ENCODE data around the gene CRTC3. TPM values are rescaled to one million over a fixed set of nuclear protein-coding genes. Genes with fewer than 3 reads are reported as not detected.

The CRTC3 gene
- total RNA-seq, 2 experiments from 2014 or later: 27.1 to 28.7 TPM

DNA sequence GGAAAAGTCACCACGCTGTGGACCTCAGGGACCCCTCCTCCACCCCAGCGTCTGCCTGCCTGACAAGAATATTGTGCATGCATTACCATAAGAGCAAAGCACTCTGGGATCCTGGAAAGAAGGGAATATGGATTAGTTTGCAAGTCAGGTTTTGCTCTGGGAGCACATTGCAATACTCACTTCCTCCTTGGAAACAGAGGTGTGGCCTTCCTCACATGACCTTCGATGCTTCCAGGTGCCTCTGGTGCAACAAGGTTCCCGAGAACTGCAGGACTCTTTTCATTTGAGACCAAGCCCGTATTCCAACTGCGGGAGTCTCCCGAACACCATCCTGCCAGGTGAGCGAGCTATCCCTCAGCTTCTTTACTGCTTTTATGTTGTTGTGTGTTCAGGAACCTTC, 111.1 kb downstream of the CRTC3 start:
- no peaks in the 10 kb centered on the region for H3K4me1 Mint-ChIP-seq (ENCODE audit: low read depth)
- ATAC-seq (no peak), DNase-seq (no peak)
- intact Hi-C loops (cut with micrococcal nuclease): no loop called here
- ChIA-PET CTCF (interaction anchor here (1.4 to 1.6 kb wide), 2 partner anchors 77 to 244 kb away, joined by 3 to 4 read pairs; partner anchors contain the start of gene BLM), POLR2A (no interaction called here)
- no peaks in the 10 kb centered on the region for H3K9me3 Mint-ChIP-seq
- TF ChIP-seq, protein P1, sequence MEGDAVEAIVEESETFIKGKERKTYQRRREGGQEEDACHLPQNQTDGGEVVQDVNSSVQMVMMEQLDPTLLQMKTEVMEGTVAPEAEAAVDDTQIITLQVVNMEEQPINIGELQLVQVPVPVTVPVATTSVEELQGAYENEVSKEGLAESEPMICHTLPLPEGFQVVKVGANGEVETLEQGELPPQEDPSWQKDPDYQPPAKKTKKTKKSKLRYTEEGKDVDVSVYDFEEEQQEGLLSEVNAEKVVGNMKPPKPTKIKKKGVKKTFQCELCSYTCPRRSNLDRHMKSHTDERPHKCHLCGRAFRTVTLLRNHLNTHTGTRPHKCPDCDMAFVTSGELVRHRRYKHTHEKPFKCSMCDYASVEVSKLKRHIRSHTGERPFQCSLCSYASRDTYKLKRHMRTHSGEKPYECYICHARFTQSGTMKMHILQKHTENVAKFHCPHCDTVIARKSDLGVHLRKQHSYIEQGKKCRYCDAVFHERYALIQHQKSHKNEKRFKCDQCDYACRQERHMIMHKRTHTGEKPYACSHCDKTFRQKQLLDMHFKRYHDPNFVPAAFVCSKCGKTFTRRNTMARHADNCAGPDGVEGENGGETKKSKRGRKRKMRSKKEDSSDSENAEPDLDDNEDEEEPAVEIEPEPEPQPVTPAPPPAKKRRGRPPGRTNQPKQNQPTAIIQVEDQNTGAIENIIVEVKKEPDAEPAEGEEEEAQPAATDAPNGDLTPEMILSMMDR (IDR thresholded peaks at IDR 0.05): no peak
- H3K27ac Mint-ChIP-seq: no peak overlapping the region
- no peaks in the 10 kb centered on the region for H3K27me3 Mint-ChIP-seq
- peaks cover 28% of the 10 kb centered on the region for H3K36me3 Mint-ChIP-seq (ENCODE audit: low read depth)
- no peak overlapping the region for H3K4me3 Mint-ChIP-seq

DNA sequence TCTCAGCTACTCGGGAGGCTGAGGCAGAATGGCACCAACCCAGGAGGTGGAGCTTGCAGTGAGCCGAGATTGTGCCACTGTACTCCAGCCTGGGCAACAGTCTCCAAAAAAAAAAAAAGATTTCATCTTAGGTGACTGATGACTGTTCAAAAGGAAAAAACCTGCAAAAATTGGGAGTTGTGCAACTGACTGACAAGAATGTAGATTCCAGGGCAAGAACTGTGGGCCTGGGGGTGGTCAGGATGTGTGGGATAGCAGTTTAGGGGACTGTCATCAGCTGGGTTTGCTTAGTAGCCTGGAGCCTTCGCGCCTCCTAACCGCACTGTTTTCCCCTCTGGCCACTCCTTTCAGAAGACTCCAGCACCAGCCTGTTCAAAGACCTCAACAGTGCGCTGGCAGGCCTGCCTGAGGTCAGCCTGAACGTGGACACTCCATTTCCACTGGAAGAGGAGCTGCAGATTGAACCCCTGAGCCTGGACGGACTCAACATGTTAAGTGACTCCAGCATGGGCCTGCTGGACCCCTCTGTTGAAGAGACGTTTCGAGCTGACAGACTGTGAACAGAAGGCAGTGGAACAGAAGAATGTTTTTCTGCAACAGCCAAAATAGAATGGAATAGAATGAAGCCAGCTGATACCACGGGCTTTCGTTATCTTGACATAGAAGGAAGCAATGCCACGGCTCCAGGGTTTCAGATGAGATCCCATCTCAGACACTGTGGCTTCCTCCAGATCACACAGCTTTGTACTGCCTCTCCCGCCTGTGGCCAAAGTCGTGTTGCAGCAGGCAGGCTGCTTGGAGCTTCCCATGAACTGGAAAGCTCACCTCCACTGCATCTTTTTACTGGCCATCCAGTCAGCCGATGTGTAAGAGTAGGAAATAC, 112.1 kb downstream of the CRTC3 start:
- H3K27me3 Mint-ChIP-seq: no peaks in the 10 kb centered on the region
- POLR2A ChIA-PET: no interaction called here
- H3K36me3 Mint-ChIP-seq (ENCODE audit: low read depth): peaks cover 26% of the 10 kb centered on the region
- intact Hi-C loops (cut with micrococcal nuclease): no loop called here
- CTCF ChIA-PET: interaction anchor here (0.9 to 1.6 kb wide), 4 partner anchors 22 to 322 kb away, joined by 3 read pairs; partner anchors contain the start of gene BLM
- no peak overlapping the region for H3K4me3 Mint-ChIP-seq
- H3K4me1 Mint-ChIP-seq (ENCODE audit: low read depth): no peaks in the 10 kb centered on the region
- H3K27ac Mint-ChIP-seq: no peak overlapping the region
- ATAC-seq (no peak), DNase-seq (no peak)
- TF ChIP-seq, protein P1 (IDR thresholded peaks at IDR 0.05): no peak
- no peaks in the 10 kb centered on the region for H3K9me3 Mint-ChIP-seq

DNA sequence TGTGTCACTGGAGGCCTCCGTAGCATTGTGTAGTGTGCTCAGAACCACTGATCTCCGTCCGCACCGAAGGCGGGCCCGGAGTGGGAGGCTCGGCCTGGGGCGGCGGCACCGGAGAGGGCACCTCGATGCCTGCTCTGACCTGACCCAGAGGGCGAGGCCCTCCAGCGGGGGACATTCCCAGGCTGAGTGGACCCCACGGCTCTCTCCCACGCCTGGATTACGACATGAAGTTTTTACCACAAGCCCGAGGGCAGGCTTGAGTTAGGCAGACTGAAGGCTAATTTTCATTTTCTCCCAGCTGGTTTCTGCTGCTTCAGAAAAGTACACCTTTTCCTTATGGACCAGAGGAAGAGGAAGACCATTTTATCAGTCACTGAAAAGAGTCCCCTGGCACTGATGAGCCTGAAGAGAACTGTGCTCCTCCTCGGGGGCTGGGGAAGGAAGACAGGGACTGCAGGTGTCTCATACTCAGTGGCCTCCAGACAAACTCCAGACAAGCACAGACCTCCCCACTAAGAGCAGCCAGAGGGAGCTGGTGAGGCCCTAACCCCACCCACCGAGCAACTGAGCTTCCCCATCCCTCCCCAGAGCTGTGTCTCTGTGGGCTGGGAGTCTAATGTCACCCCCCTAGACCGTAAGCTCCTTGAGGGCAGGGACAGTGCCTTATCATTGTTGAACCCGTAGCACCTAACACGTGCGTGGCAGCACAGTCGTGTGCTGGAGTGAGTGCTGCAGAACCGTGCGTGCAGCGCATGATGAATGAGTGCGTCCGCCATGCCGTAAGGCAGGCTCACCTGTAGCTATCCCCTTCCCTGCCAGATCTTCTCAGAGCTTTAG, 113.0 kb downstream of the CRTC3 start:
- ATAC-seq (no peak), DNase-seq (no peak)
- Mint-ChIP-seq H3K27ac (no peak overlapping the region), H3K36me3 (ENCODE audit: low read depth) (peaks cover 26% of the 10 kb centered on the region), H3K9me3 (no peaks in the 10 kb centered on the region), H3K4me3 (no peak overlapping the region), H3K4me1 (ENCODE audit: low read depth) (peaks cover under 1% of the 10 kb centered on the region), H3K27me3 (no peaks in the 10 kb centered on the region)
- TF ChIP-seq, protein P1 (IDR thresholded peaks at IDR 0.05): no peak
- intact Hi-C loops (cut with micrococcal nuclease): no loop called here
- CTCF ChIA-PET: interaction anchor here (1.2 to 1.6 kb wide), 3 partner anchors 23 to 323 kb away, joined by 3 read pairs; partner anchors contain the start of gene BLM
- POLR2A ChIA-PET: no interaction called here

DNA sequence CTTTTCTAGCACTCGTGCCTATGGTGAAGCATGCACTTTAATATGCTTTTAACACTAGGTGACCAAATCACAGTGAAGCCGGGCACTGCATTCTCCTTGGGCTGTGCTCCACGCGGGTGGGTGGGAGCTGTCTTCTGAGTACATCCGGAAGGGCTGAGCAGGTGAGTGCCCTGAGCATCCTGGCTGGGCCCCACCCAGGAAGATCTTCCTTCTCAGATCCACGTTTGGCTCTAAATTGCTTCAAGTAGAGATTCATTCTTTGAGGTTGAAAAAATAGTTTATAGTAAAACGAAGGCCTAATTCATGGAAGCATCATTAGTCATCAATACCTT, 113.5 kb downstream of the CRTC3 start:
- Mint-ChIP-seq H3K27ac (no peak overlapping the region), H3K27me3 (no peaks in the 10 kb centered on the region), H3K36me3 (ENCODE audit: low read depth) (peaks cover 25% of the 10 kb centered on the region), H3K4me3 (no peak overlapping the region), H3K9me3 (no peaks in the 10 kb centered on the region), H3K4me1 (ENCODE audit: low read depth) (peaks cover 5% of the 10 kb centered on the region)
- POLR2A ChIA-PET: no interaction called here
- DNase-seq (no peak), ATAC-seq (no peak)
- TF ChIP-seq, protein P1 (IDR thresholded peaks at IDR 0.05): no peak
- intact Hi-C loops (cut with micrococcal nuclease): no loop called here
- CTCF ChIA-PET: interaction anchor here (1.6 kb wide), 1 partner anchor 74 kb away, joined by 3 read pairs; the partner anchor contains the start of gene BLM

Measured in activated CD8-positive, alpha-beta T cell treated with anti-CD3 and anti-CD28 coated beads for 36 hours (primary cell).